Suprapubic skin (tissue), 4 donors: ENCODE measurements around the gene RPL19. TPM values are rescaled to one million over a fixed set of nuclear protein-coding genes. Genes with fewer than 3 reads are reported as not detected.
"Not testable (repeated sequence)": the region's sequence is repeated elsewhere in the genome, so short reads cannot be mapped to it uniquely, and the experiment has no call there.

ENCODE experiments used
- DNase-seq, 2 donors: peaks; one replicate each; pipeline ENCODE4 v3.0.0-alpha.2; 2019; ENCODE audit warnings: low spot score in 2 of 2
- H3K27ac ChIP-seq: fragments of 200-600 bp; sonication (generic); one replicate; pipeline ENCODE4 v1.5.1; 2019
- H3K27me3 ChIP-seq: fragments of 200-600 bp; sonication (generic); one replicate; pipeline ENCODE4 v1.5.1; 2019
- H3K36me3 ChIP-seq: fragments of 200-600 bp; sonication (generic); one replicate; pipeline ENCODE4 v1.5.1; 2019
- H3K4me1 ChIP-seq: fragments of 200-600 bp; sonication (generic); one replicate; pipeline ENCODE4 v1.5.1; 2019
- H3K4me3 ChIP-seq: fragments of 200-600 bp; sonication (generic); one replicate; pipeline ENCODE4 v1.5.1; 2019; ENCODE audit warnings: mild to moderate bottlenecking
- H3K9me3 ChIP-seq: fragments of 200-600 bp; sonication (generic); one replicate; pipeline ENCODE4 v1.5.1; 2019
- EP300 ChIP-seq: sonication (generic); formaldehyde crosslinking; IDR thresholded peaks from one replicate; pipeline ENCODE4 v1.6.1; 2017; ENCODE audit warnings: antibody characterized with exemption
- POLR2A ChIP-seq, 2 donors: fragments of 450-650 bp; IDR thresholded peaks; one replicate each; pipeline ENCODE4 v1.6.1; 2017; ENCODE audit warnings: antibody characterized with exemption in 2 of 2, mild to moderate bottlenecking in 2 of 2, moderate library complexity in 2 of 2
- POLR2AphosphoS5 ChIP-seq, 3 donors: sonication (generic); formaldehyde crosslinking; IDR thresholded peaks; one replicate each; pipeline ENCODE4 v1.6.1; 2017; ENCODE audit warnings: antibody characterized with exemption in 3 of 3
- WGBS: methylation state at CpG from one replicate; pipeline ENCODE4 v1.1.5; 2018; 5-methylcytosine and 5-hydroxymethylcytosine counted together
- total RNA-seq, 4 donors: library from RNA; depleted of rRNA; stranded (reverse); fragments of >200 nt; gene quantifications; one replicate each; pipeline ENCODE4 v1.1.0, GENCODE V29; 2016
- TF ChIP-seq, protein P1 (sequence below), 2 donors: fragments of 200-600 bp in 1 of 2; fragments of 450-650 bp in 1 of 2; sonication (generic) in 1 of 2; IDR thresholded peaks; one replicate each; pipeline ENCODE4 v1.5.1; 2016 to 2019; ENCODE audit warnings: antibody characterized with exemption in 2 of 2, mild to moderate bottlenecking in 1 of 2, moderate library complexity in 1 of 2

The RPL19 gene
- total RNA-seq, 4 donors from 2014 or later, result 2,327 to 3,514 (median 3,192) TPM

DNA sequence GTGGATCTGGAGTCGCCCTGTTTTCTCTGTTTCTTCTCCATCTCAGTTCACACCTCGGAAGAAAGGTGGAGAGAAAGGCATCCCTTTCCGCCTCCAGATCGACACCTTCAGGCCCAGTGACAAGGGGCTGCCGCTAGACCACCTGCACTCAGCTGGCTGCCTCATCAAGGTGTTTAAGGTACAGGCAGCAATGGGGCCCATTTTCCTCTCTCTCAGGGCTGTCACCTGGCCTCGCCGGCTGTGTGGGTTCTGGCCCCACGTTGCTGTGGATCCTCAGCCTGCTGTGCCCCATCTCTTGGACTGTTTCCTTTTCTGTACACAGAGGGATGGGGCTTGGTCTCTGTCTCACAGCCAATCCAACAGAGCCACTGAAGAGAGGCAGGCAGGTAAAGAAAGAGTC lies 43.1 kb downstream of the RPL19 start:
- Histone ChIP-seq H3K9me3 (no peaks in the 10 kb centered on the region), H3K36me3 (no peaks in the 10 kb centered on the region), H3K4me1 (peaks cover 15% of the 10 kb centered on the region), H3K4me3 (no peak overlapping the region), H3K27me3 (peaks cover 10% of the 10 kb centered on the region), H3K27ac (no peak overlapping the region)
- DNase-seq, result no peak
- 77% methylated on average over 8 of the region's 8 CpGs for WGBS
- TF ChIP-seq, protein P1, sequence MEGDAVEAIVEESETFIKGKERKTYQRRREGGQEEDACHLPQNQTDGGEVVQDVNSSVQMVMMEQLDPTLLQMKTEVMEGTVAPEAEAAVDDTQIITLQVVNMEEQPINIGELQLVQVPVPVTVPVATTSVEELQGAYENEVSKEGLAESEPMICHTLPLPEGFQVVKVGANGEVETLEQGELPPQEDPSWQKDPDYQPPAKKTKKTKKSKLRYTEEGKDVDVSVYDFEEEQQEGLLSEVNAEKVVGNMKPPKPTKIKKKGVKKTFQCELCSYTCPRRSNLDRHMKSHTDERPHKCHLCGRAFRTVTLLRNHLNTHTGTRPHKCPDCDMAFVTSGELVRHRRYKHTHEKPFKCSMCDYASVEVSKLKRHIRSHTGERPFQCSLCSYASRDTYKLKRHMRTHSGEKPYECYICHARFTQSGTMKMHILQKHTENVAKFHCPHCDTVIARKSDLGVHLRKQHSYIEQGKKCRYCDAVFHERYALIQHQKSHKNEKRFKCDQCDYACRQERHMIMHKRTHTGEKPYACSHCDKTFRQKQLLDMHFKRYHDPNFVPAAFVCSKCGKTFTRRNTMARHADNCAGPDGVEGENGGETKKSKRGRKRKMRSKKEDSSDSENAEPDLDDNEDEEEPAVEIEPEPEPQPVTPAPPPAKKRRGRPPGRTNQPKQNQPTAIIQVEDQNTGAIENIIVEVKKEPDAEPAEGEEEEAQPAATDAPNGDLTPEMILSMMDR (IDR thresholded peaks at IDR 0.05), result no peak
- TF ChIP-seq POLR2A (IDR thresholded peaks at IDR 0.05) (no peak), EP300 (no peak), POLR2AphosphoS5 (IDR thresholded peaks at IDR 0.05) (no peak)

DNA sequence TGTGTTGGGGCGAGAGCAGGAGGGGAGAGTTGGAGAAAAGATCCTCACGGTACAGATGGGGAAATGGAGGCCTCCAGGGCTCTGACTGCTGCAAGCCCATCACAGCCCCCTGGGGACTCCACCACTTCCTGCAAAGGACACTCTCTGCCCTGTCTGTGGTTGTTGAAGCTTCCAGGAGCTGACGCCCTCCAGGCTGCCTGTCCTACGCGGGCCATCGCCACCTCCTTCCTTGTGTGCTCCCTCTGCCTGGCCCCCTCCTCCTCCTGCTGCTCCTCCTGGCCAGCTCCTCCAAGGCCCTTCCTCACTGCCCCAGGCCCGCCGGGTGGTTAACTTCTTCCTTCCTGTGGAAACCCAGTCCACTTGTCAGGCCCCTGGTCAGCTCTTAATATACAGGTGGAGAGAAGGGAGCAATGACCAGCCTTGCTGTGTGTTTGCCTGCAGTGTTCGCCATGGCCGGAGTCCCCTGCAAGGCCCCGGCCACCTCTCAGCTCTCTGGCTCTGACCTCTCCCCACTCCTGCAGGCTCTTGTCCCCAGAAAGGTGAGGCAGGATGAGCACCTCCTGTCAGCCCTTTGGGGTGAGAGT lies 44.0 kb downstream of the RPL19 start:
- H3K36me3 ChIP-seq, result no peaks in the 10 kb centered on the region
- WGBS, result 54% methylated on average over 5 of the region's 11 CpGs
- H3K9me3 ChIP-seq, result no peaks in the 10 kb centered on the region
- H3K27me3 ChIP-seq, result peaks cover 6% of the 10 kb centered on the region
- DNase-seq, result no peak
- H3K4me1 ChIP-seq, result peaks cover 15% of the 10 kb centered on the region
- no peak overlapping the region for H3K4me3 ChIP-seq
- no peak overlapping the region for H3K27ac ChIP-seq
- TF ChIP-seq, protein P1 (IDR thresholded peaks at IDR 0.05), result no peak
- no peak for TF ChIP-seq EP300
- no peak for TF ChIP-seq POLR2AphosphoS5 (IDR thresholded peaks at IDR 0.05)
- TF ChIP-seq POLR2A (IDR thresholded peaks at IDR 0.05), result no peak

DNA sequence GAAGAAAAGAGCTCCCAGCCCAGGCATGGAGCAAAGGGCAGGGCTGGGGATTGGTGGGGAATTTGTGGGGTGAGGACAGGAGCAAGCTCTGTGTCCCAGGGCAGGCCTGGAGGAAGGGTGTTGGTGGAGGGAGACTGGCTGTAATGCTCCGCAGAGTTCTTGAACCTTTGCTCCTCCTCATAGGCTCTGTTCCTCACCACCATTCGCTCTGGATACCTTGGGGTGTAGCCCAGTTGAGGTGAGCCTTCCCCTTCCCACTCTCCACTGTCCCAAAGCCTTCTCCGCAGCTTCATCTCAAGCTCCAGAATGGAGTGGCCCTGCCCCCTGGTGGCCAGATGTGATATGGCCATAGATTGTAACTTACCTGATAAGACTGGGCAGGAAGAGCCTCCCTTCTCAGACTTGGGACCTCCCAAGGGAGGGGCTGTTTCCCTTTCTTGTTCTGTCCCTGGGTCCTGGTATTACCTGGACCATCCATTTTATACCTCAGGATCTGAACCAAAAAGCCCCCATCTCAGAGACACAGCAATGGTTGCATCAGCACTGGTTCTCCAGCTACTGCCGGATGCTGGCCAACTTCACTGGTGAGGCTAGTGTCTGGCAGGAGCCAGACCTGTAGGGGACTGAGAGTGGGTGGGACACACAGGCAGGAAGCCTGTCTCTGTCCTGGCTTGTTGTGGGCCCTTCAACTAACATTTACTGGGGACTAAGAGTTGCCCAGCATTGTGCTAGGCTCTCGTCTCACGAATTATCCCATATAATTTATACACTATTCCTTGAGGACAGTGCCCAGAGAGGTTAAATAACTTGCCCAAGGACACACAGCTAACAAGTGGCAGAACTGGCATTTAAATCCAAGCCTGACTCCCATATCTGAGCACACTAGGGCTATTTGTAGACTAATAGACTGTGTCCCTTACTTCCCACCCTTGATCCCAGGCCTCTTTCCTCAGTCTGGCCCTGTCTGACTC lies 44.8 kb downstream of the RPL19 start:
- DNase-seq, result peak; percentile 93 to 95
- Histone ChIP-seq H3K4me1 (peaks cover 11% of the 10 kb centered on the region), H3K4me3 (no peak overlapping the region), H3K9me3 (no peaks in the 10 kb centered on the region), H3K27ac (no peak overlapping the region), H3K36me3 (no peaks in the 10 kb centered on the region), H3K27me3 (peaks cover under 1% of the 10 kb centered on the region)
- TF ChIP-seq, protein P1 (IDR thresholded peaks at IDR 0.05), result peak; percentile 87 to 92
- TF ChIP-seq POLR2A (IDR thresholded peaks at IDR 0.05), result no peak
- 28% methylated on average over 6 of the region's 6 CpGs for WGBS

DNA sequence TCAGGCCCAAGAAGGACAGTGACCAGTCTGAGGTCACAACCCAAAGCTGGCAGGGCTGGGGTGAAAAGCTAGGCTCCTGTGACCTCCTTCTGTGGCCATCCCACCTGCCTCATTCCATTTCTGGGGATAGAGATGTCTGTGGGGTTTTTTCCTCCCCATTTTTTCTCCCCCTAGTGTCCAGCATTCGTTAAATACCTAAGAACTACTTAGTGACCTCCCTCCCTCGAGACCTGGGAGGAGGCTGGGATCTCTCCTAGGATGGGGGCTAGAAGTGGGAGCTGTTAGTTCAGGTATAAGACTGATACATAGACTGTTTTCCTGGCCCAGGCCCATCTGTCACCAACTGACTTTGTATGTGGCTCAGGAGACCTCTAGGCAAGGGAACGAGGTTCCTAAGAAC lies 46.2 kb downstream of the RPL19 start:
- Histone ChIP-seq H3K27ac (no peak overlapping the region), H3K27me3 (no peaks in the 10 kb centered on the region), H3K4me3 (no peak overlapping the region), H3K4me1 (peaks cover 11% of the 10 kb centered on the region), H3K9me3 (no peaks in the 10 kb centered on the region), H3K36me3 (no peaks in the 10 kb centered on the region)
- no peak for DNase-seq
- TF ChIP-seq EP300 (no peak), POLR2AphosphoS5 (IDR thresholded peaks at IDR 0.05) (no peak), POLR2A (IDR thresholded peaks at IDR 0.05) (no peak)
- TF ChIP-seq, protein P1 (IDR thresholded peaks at IDR 0.05), result no peak
- WGBS, result 51% methylated on average over 3 of the region's 3 CpGs

DNA sequence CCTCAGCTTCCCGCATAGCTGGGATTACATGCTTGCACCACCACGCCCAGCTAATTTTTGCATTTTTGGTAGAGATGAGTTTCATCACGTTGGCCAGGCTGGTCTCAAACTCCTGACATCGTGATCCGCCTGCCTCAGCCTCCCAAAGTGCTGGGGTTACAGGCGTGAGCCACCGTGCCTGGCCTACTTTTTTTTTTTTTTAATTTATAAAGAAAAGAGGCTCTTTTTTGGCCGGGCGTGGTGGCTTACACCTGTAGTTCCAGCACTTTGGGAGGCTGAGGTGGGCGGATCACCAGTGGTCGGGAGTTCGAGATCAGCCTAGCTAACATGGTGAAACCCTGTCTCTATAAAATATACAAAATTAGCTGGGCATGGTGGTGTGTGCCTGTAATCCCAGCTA lies 50.0 kb downstream of the RPL19 start:
- DNase-seq, result peak in 1 of 2 donors; percentile 55
- H3K9me3 ChIP-seq, H3K4me1 ChIP-seq, H3K27ac ChIP-seq, H3K27me3 ChIP-seq, H3K4me3 ChIP-seq: not testable (repeated sequence)
- 93% methylated on average over 12 of the region's 12 CpGs for WGBS
- H3K36me3 ChIP-seq, result peaks cover 19% of the 10 kb centered on the region
